Measurements from ENCODE around the gene MGAT4B.

The MGAT4B gene

DNA sequence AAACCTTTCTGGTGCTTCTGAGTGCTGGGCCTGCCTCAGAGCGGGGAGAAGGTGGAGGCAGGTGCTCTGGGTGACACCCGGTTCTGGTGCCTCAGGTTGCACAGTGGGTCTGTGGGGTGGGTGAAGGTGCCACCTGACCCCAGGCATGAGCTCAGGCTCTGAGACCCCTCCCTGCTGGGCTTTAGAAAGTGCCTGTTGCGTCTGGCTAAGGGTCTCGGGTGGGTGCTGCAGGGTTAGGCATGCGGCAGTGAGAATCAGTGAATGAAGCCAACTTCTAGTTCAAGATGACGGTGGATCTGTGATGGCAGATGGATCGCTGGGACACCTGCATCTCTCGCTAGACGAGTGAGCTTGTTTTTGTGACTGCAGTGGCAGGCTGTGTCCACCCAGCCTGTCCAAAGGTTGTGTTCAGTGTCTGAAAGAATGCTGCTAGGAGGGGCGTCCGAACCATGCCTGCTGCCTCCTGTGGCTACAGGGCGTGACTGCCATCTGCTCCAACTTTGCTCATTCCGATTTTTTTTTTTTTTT, 19.1 kb upstream of the MGAT4B start:
- DNase-seq (ENCODE audit: low read depth): no peak

DNA sequence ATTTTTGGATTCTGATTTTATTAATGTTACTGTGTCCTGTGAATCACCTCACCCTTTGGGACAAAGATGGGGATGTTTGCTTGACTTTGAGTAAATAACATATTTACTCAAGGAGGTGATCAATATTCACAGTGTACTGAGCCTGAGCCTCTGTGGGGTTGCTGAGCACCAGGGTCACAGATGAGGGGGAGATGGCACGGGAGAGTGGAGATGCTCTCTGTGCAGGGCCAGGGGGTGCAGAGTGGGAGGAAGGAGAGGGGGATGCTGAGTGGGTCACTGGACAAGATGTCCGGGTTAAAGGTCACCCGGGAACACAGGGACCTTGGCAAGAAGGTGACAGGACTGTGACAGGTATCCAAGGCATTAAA, 18.1 kb upstream of the MGAT4B start:
- DNase-seq (ENCODE audit: low read depth): no peak

DNA sequence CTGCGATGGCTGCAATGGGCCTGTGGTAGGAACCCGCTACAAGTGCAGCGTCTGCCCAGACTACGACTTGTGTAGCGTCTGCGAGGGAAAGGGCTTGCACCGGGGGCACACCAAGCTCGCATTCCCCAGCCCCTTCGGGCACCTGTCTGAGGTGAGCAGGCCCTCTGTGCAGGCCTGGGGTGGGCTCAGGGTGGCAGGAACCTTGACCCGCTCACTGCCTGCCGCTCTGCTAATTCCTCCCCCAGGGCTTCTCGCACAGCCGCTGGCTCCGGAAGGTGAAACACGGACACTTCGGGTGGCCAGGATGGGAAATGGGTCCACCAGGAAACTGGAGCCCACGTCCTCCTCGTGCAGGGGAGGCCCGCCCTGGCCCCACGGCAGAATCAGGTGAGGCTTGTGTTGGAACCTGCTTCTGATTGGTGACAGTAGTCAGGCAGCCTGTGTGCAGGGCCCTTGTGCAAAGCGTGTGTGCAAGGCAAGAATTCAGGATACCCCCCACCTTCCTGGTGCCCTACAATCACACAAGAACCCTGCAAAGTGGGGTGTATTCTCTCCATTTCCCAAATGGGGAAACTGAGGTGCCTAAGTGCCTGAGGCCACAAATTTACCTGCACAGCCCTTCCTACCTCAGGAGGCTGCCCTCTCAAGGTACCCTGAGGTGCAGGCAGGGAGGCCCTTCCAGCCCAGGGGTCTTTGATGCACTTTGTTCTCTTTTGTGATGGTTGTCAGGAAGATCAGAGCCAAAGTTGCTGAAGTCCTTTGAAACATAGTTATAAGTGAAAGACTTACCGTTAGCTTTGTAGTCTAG, 17.5 kb upstream of the MGAT4B start:
- no peak for DNase-seq (ENCODE audit: low read depth)

DNA sequence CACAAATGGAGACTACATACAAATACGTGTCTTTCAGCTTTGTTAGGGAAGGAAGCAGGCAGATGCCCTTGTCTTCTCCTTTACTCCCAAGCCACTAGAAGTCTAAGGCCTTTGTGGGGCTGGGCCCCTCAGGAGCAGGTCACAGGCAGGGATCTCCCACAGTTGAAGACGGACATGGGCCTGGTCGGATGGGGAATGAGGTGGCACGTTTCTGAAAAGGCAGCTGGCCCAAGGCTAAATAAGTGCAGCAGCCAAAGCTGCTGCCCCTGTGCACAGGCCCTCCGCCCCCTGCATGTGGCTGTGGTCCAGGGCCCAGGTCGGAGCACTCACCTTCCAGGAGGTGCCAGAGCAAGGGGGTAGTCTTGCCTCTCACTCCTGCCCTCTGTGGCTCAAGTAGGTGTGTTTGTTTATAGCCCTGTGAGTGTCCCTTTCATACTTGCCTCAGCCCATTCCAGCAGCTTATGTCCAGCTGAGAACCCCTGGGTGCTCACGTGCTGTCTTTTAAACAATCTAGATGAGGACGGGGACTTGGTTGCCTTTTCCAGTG, 15.9 kb upstream of the MGAT4B start:
- no peak for DNase-seq (ENCODE audit: low read depth)

DNA sequence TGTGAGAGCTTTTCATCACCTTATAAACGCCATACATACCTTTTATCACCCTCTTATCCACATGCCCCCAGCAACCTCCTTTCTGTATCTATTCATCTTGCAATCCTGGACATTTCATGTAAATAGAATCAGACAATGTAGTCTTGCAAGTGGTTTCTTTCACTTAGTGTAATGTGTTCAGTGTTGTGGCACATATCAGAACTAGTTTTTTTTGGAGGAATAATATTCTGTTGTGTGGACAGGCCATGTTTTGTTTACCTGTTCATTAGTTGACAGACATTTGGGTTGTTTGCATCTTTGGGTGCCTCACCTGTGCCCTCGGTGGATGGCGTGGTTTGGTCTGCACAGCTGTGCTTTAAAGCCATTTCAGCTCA, 15.4 kb upstream of the MGAT4B start:
- DNase-seq (ENCODE audit: low read depth): no peak

DNA sequence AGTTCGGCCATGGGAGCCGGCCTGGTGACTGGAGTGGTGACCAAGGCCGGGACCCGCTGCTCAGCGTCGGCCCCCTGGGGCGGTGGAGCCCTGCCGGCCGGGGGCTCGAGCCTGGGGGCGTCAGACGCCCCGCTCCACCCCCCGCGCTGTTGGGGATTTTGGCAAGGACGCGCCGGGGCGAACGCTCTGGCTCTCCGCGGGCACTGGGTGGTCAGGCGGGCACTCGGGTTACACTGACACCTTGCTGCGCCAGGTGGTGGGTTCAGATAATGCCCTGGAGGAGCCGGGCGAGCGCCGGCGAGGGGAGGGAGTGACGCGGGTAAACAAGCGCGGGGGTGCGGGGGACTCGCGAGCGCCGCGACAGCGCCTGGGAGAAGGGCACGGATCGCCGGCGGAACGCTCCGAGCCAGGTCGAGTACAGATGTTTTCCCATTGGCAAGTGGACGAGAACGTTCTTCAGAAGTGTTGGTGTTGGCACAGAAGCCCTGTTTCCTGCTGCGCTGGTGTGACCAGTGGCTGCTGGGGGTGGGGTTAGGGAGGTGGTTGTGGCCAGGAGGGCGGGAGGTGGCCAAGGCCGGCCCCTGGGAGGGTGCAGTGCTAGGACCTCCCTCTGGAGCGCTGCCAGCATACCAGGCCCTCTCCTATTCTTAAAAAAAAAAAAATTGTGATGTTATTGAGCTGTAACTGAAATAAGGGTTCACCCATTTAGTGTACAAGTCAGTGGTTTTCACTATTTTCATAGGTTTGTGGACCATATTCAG, 14.8 kb upstream of the MGAT4B start:
- peak; percentile 58 for DNase-seq (ENCODE audit: low read depth)

DNA sequence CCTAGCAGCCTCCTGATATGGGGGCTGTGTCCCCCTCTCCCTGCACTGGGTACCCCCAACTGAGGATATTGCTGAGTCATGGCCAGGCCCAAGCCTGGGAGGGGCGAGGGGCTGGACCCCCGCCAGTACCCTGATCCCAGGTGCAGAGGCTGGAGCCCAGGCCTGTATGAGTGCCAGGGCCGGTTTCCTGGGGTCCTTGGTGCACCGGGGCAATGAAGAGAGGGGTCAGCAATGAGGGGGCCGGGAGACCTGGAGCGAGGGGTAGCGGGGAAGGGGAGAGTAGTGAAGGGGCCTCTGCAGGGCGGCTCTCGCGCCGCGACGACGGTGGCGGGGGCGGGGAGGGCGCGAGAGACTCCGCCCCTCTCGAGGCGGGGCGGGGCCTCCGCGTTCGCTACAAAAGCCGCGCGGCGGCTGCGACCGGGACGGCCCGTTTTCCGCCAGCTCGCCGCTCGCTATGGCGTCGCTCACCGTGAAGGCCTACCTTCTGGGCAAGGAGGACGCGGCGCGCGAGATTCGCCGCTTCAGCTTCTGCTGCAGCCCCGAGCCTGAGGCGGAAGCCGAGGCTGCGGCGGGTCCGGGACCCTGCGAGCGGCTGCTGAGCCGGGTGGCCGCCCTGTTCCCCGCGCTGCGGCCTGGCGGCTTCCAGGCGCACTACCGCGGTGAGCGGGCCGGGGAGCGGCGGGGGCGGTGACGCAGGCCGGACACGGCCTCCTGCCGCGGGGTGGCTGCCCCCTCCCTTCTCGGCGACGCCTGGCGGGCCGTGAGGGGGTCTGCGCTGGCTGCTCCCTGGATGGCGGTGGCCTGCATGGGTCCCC, 14.0 kb upstream of the MGAT4B start, which contains the start of gene SQSTM1:
TSS of gene SQSTM1 (plus strand) at position 423 of the 815 bp plus-strand sequence. CDS start at position 455, 32 bp downstream.
- DNase-seq (ENCODE audit: low read depth): peak; percentile 75

DNA sequence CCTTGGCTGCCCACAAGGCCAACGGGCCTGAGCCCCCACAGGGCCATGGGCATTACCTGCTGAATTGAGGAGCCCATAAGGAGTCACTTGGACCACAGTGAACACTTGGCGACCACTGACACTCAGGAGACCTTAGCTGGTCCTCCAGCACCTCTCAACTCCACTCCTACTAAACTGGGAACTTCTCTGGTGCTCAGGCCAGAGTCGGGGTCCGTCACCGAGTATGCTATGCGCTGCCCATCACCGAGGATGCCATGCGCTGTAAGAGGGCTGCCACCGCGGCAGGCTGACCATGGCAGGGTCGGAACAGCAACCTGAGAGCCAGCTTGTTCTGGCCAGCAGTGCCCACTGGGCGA, 13.4 kb upstream of the MGAT4B start:
- DNase-seq (ENCODE audit: low read depth): no peak

DNA sequence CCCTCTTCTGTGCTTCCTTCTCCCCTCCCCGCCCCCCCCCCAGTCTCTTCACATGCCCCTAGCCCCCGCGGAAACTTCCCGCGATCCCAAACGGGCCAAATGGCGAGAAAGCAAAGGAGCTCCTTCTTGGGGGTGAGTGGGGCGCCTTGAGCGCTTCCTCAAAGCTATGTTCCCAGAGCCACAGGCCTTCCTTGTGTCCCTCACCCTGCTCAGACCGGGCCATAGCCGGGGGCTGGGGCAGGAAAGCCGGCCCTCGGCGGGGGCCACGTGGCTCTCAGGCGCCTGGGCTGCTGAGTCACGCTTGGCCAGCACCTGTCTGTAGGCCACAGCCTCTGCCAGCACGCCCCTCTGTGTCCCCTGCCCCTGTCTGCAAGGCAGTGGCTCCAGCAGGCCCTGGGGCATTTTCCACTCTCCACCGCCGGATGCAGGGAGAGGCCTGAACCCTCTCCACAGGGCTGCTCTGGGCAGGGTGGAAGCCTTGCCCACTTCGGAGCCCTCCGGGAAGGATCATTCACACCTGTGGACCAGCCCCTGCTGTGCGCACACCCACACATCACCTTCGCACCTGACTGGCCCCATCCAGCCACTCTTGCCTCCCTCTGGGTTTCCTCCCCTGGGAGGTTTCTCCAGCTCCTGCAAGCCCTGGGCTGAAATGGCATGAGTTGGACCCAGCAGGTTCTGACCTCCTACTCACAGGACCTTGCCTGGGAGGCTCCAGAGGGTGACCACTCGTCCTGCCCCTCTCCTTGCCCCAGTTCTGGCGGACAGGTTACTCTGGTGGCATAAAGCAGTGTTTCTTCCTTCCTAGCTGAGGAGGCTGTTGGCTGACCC, 12.8 kb upstream of the MGAT4B start:
- no peak for DNase-seq (ENCODE audit: low read depth)

DNA sequence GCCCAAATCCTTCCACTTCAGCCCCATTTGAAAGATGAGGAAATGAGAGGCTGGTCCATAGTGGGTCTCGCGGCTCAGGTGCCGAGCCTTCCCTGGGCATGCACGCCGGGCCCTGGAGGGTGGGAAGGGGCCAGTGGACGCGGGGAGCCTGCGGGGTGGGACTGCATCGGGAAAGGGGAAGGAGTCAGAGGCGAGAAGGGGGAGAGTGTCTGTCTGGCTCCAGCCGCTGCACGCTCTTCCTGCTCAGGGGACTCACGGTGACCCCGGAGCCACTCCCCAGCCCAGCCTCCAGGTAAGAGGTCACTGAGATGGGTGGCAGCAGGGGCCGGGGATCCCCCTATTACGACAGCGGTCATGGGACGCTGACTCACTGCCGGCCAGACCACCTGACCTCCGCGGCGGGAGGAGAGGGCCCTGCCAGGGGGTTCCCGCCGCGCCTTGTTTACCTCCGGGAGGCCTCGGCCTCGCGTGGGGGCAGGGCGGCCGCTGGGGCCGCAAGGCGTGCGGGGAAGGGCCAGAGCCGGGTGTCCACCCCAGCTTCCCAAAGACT, 12.2 kb upstream of the MGAT4B start:
- peak; percentile 55 for DNase-seq (ENCODE audit: low read depth)

DNA sequence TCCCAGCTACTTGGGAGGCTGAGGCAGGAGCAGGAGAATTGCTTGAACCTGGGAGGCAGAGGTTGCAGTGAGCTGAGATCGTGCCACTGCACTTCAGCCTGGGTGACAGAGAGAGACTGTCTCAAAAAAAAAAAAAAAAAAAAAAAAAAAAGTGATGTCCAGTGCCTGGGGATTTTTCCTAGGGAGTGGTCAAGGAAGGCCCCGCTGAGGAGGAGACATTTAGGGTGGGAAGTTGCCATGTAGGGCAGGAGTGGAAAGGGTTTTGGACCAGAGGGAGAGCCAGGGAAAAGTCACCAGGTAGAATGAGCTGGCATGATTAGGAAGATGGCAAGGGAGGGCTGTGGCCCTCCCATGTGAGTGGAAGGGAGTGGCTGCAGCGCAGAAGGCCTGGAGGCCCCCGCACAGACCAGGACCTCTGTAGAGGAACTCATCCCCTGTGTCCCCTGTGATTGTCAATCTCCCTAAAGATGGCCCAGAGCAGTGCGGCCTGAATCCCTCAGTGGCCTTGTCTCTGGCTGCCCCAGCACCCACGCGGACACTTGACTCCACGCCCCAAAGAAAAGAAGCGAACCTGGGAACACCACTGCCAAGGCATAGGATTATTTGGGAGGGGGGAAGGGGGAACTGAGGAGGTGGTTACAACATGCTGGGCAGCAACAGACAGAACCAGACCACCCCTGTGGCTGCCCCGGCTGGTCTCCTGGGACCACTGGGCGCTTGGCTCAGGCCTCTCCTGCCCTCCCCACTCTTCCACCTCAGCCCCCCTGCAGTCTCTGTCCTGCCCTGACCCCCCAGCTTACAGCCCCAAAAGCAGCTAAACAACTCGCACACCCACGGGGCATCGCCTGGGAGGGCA, 11.5 kb upstream of the MGAT4B start:
- DNase-seq (ENCODE audit: low read depth): no peak

DNA sequence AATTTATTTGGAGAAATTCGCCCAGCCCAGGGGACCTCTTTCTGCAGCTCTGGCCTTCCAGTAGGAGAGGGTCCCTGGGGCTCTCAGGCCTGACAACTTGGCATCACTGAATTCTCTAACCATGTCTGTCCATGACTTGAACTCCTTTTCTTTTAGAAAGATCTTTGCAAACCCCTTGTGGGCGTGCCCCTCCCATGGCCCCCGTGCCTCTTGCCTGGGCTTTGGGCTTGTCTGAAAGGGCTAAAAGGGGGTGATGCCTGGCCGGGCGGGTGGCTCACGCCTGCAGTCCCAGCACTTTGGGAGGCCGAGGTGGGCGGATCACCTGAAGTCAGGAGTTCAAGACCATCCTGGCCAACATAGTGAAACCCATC, 10.8 kb upstream of the MGAT4B start:
- DNase-seq (ENCODE audit: low read depth): no peak

DNA sequence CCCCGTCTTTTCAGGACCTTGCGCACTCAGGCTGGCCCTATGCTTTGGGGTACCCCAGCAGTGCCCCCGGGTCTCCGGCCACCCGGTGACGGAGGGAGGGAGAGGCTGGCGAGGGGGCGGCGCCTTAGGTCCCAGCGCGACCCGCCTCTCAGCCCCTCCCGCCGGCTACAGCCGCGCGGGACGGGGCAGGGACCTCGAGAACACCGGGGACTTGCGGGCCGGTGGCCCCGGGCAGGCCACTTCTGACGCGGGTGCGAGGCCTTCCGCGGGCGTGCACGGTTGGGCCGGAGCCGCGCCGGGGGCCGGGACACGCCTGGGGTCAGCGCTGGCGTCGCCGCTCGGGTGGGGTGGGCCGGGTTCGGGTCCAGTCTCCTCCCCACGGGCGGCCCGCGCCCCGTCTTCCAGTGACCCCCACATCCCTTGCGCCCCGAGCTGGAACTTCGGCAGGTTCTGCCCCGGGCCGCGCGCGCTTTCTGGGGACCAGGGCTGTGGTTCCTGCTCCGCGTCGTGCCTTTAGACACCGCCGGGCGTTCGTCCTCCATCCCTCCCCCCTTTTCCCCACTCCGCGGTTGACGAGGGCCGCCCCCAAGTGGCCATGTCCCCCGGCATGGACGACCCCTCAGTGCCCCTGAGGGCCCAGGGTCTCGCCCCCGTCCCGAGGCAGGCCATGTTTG, 10.3 kb upstream of the MGAT4B start:
- DNase-seq (ENCODE audit: low read depth): no peak

DNA sequence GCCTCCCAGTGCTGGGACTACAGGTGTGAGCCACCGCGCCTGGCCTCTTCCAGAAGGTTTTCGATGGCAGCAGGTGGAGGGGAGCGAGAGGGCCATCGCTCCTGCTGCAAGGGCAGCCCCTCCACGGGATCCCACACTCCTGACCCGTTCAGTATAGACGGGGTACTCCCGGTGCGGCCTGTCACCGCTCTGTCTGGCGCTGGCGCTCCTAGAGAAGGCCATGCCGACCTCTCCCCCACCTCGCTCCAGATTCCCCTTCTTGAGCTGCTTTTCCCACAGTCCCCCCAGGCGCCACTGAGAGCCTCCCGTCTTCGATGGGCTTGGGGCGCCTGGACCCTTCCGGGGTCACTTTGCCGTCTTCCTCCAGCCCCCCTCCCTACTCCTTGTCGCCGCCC, 9.7 kb upstream of the MGAT4B start:
- DNase-seq (ENCODE audit: low read depth): no peak

DNA sequence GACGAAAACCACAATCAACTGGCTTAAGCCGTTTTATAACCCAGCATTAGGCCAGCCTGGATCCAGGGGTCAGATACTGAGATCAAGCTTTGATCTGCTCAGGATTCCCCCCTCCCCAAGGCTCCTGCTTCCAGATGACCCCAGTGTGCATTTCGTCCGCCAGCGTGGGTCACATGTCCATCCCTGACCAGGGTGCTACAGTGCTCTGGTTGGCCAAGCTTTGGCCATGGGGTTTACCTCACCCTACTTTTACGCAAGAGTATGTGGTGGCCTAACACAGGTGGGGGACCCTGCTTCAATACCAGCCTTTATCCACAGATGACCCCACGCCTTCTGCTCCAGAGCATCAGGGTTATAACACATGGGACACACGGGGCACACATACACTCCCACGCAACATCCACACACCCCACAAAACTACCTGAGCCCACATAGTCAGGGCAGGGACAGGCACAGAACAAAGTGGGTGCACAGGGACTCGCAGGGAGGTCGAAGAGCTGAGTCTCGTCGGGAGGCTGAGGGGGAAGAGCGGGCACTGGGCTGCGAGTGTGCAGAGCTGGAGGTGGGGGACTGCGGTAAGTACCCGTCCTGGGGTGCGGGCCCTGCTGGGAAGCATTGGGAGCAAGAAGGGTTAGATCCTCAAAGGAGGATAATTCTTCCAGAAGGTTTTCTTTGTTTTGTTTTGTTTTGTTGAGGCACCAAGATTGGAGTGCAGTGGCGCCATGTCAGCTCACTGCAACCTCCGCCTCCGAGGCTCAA, 9.0 kb upstream of the MGAT4B start:
- no peak for DNase-seq (ENCODE audit: low read depth)

DNA sequence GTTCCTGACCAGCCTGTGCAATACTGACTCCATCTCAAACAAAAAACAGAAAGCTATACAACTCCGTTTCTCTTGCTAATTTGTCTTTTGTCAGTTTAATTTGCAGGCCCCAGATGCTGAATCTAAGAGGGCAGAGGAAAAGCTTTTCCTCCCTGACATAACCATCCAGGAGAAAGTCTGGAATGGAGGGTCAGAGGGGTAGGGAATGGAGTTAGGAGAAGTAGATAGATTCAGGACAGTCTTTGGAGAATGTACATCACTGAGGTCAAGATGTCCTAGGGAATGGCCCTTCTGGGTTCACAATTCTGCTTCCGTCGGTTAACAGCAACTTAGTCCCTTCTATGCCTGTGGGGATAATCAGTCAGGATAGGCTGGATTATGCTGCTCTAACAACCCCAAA, 7.4 kb upstream of the MGAT4B start:
- no peak for DNase-seq (ENCODE audit: low read depth)

DNA sequence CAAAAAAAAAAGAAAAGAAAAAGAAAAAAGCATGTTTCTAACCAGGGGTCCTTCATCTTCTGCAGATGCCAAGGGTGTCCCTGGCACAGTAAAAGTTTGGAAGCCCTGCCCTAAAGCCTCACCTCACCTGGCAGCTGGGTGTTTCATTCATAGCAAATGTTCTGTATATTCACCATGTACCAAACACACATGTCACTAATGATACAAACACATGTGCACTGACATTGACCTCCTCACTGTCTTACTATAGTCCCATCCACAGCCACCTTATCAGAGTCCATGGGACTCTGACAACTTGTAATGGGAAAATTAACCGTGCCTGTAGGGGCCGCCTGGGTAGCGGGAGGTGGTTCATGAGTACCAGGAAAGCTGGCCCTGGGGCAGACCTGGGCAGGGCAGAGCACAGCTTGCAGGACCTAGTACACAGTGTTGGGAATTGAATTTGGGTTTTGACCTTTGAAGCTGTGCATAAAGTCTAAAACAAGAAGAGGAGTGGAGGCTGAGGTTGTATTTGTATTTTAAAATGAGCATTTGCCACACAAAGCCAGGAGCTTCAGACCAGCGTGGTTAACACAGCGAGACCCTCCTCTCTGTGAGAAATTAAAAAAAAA, 6.4 kb upstream of the MGAT4B start:
- DNase-seq (ENCODE audit: low read depth): no peak

DNA sequence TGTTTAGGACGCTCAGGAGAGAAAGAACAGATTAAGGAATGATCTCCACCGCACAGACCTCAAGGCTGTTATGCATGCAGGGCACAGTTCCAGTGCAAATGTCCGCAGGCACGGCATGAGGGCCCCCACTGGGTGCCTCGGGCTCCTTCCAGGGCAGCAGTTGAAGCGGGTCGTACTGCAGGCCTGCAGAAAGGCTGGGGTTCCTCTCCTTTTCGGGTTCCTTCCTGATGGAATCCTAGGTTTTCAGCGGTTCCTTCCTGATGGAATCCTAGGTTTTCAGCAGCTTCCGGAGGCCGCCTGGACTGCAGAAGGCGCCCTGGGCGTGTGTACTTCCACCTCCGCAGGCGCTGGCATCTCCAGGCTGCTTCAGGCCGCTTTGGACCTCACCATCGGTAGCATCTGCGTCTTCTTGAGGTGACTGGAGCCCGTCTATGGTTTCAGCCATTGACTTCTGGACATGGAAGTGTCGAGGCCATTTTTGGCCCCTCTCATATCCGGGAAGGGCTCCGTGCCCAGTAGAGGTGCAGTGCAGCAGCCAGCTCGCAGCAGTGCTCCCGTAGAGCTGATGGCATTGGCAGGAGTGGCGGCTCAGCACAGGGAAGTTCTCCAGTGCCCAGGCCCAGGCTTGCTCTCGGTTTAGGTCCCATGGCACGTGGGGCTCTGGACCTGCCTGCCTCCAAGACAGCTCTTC, 5.6 kb upstream of the MGAT4B start:
- DNase-seq (ENCODE audit: low read depth): no peak

All from stimulated activated CD8-positive, alpha-beta memory T cell treated with anti-CD3 and anti-CD28 coated beads, Interleukin-15, amount 100 ng/mL, for 24 hours (primary cell).